Measurements from ENCODE around the gene BMX.
A peak's percentile ranks its signal among the peaks of the same experiment; 100 is the strongest.

BMX gene

GRCh38 chrX:15492469-15492868 lies 8.1 kb upstream of the BMX start:
- no peak for DNase-seq (ENCODE audit: extremely low spot score)
- POLR2A ChIA-PET: interaction anchor here (0.6 to 1.5 kb wide), 2 partner anchors 21 to 1390 kb away, joined by 3 read pairs; no protein-coding TSS in a partner anchor
- CTCF ChIA-PET: interaction anchor here (1.1 kb wide), 1 partner anchor 11 kb away, joined by 3 read pairs; no protein-coding TSS in a partner anchor
- TF ChIP-seq ARNT (IDR thresholded peaks at IDR 0.05) (no peak), HDGF (IDR thresholded peaks at IDR 0.05; ENCODE audit: borderline replicate concordance) (no peak), FOXA1 (IDR thresholded peaks at IDR 0.05) (no peak), SUZ12 (IDR thresholded peaks at IDR 0.05) (no peak), BHLHE40 (IDR thresholded peaks at IDR 0.05; ENCODE audit: borderline replicate concordance) (no peak), FOXK2 (IDR thresholded peaks at IDR 0.05) (no peak), ELF4 (IDR thresholded peaks at IDR 0.05) (no peak), CTBP1 (IDR thresholded peaks at IDR 0.05; ENCODE audit: borderline replicate concordance) (no peak), SP1 (IDR thresholded peaks at IDR 0.05) (no peak), NFRKB (IDR thresholded peaks at IDR 0.05) (no peak)
- TF ChIP-seq, protein P1, sequence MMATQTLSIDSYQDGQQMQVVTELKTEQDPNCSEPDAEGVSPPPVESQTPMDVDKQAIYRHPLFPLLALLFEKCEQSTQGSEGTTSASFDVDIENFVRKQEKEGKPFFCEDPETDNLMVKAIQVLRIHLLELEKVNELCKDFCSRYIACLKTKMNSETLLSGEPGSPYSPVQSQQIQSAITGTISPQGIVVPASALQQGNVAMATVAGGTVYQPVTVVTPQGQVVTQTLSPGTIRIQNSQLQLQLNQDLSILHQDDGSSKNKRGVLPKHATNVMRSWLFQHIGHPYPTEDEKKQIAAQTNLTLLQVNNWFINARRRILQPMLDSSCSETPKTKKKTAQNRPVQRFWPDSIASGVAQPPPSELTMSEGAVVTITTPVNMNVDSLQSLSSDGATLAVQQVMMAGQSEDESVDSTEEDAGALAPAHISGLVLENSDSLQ (IDR thresholded peaks at IDR 0.05): no peak

GRCh38 chrX:15493118-15493962 lies 7.3 kb upstream of the BMX start, which contains the start of gene PIR:
Gene PIR (minus strand): TSS chrX:15493333. CDS start chrX:15491257, 2,076 bp downstream.
- POLR2A ChIA-PET: interaction anchor here (1.5 kb wide), 1 partner anchor 22 kb away, joined by 3 read pairs; no protein-coding TSS in a partner anchor
- CTCF ChIA-PET: interaction anchor here (0.8 to 1.1 kb wide), 3 partner anchors 12 to 1212 kb away, joined by 3 read pairs; no protein-coding TSS in a partner anchor
- DNase-seq (ENCODE audit: extremely low spot score): peak; percentile 88
- no peak for TF ChIP-seq CTBP1 (IDR thresholded peaks at IDR 0.05; ENCODE audit: borderline replicate concordance)
- TF ChIP-seq L3MBTL2 (conservative IDR thresholded peaks at IDR 0.05): peak; percentile 59
- no peak for TF ChIP-seq ELF4 (IDR thresholded peaks at IDR 0.05)
- TF ChIP-seq, protein P1 (IDR thresholded peaks at IDR 0.05): peak; percentile 86

DNA sequence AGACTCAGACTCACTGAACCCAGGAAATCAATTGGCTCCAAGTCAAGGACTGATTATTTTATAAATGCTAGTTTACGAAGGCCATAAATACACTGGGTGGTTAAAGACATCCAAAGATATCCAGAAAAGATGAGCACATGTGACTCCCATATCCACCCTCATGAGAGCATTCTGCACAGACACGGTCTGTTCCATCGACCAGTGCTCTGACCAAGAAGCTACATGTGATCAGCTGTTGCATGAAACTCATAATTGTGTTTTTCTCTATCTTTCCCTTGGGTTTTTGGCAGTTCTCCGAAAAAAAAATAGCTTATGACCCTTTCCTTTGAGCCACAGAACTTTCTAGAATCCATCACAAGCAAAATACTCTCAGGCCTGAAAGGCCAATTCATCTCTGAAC lies 4.8 kb upstream of the BMX start:
- ChIA-PET POLR2A (no interaction called here), CTCF (no interaction called here)
- TF ChIP-seq ARNT (IDR thresholded peaks at IDR 0.05) (no peak), TARDBP (IDR thresholded peaks at IDR 0.05) (no peak), SP1 (IDR thresholded peaks at IDR 0.05) (no peak)
- TF ChIP-seq, protein P1 (IDR thresholded peaks at IDR 0.05): no peak
- no peak for DNase-seq (ENCODE audit: extremely low spot score)

GRCh38 chrX:15496824-15497223 lies 3.8 kb upstream of the BMX start:
- CTCF ChIA-PET: no interaction called here
- TF ChIP-seq NFRKB (IDR thresholded peaks at IDR 0.05) (no peak), SUZ12 (IDR thresholded peaks at IDR 0.05) (no peak), FOXM1 (IDR thresholded peaks at IDR 0.05; ENCODE audit: borderline replicate concordance) (no peak), ARNT (IDR thresholded peaks at IDR 0.05) (no peak)
- TF ChIP-seq, protein P1 (IDR thresholded peaks at IDR 0.05): no peak
- POLR2A ChIA-PET: no interaction called here
- DNase-seq (ENCODE audit: extremely low spot score): no peak

GRCh38 chrX:15497865-15498264 lies 2.7 kb upstream of the BMX start:
- TF ChIP-seq CTBP1 (IDR thresholded peaks at IDR 0.05; ENCODE audit: borderline replicate concordance) (no peak), ARNT (IDR thresholded peaks at IDR 0.05) (no peak), LEF1 (IDR thresholded peaks at IDR 0.05; ENCODE audit: borderline replicate concordance) (no peak), HDGF (IDR thresholded peaks at IDR 0.05; ENCODE audit: borderline replicate concordance) (no peak), FOXM1 (IDR thresholded peaks at IDR 0.05; ENCODE audit: borderline replicate concordance) (no peak), BHLHE40 (IDR thresholded peaks at IDR 0.05; ENCODE audit: borderline replicate concordance) (no peak), TARDBP (IDR thresholded peaks at IDR 0.05) (no peak), SP1 (IDR thresholded peaks at IDR 0.05) (no peak), NFRKB (IDR thresholded peaks at IDR 0.05) (no peak)
- DNase-seq (ENCODE audit: extremely low spot score): peak; percentile 74
- POLR2A ChIA-PET: no interaction called here
- CTCF ChIA-PET: interaction anchor here (1.4 kb wide), 1 partner anchor 67 kb away, joined by 3 read pairs; no protein-coding TSS in a partner anchor

- ChIA-PET POLR2A (no interaction called here), CTCF (interaction anchor here (0.7 to 1.4 kb wide), 4 partner anchors 66 to 1472 kb away, joined by 3 to 5 read pairs (median 4); no protein-coding TSS in a partner anchor)
- TF ChIP-seq NFRKB (IDR thresholded peaks at IDR 0.05) (no peak), FOXA1 (IDR thresholded peaks at IDR 0.05) (no peak), SUZ12 (IDR thresholded peaks at IDR 0.05) (no peak), L3MBTL2 (conservative IDR thresholded peaks at IDR 0.05) (no peak), ELF4 (IDR thresholded peaks at IDR 0.05) (no peak), SP1 (IDR thresholded peaks at IDR 0.05) (no peak), TARDBP (IDR thresholded peaks at IDR 0.05) (no peak), FOXK2 (IDR thresholded peaks at IDR 0.05) (no peak), ARNT (IDR thresholded peaks at IDR 0.05) (no peak), LEF1 (IDR thresholded peaks at IDR 0.05; ENCODE audit: borderline replicate concordance) (no peak), ZNF384 (IDR thresholded peaks at IDR 0.05) (no peak), HDGF (IDR thresholded peaks at IDR 0.05; ENCODE audit: borderline replicate concordance) (no peak), BHLHE40 (IDR thresholded peaks at IDR 0.05; ENCODE audit: borderline replicate concordance) (no peak), FOXM1 (IDR thresholded peaks at IDR 0.05; ENCODE audit: borderline replicate concordance) (no peak)
- DNase-seq (ENCODE audit: extremely low spot score): no peak
Observed at GRCh38 chrX:15498741-15499140, 1.9 kb upstream of the BMX start.
